Upper lobe of right lung (tissue), 1 donor: Measurements from ENCODE around the gene RGMA. TPM values are rescaled to one million over a fixed set of nuclear protein-coding genes. Genes with fewer than 3 reads are reported as not detected.

ENCODE experiments used
- ATAC-seq: fragments of 200-7000 bp; cut with Tn5 transposase; one replicate; pipeline ENCODE4 v1.9.1; 2020; ENCODE audit warnings: mild to moderate bottlenecking, moderate library complexity
- DNase-seq: peaks from one replicate; pipeline ENCODE4 v3.0.0-alpha.2; 2020
- H3K27ac ChIP-seq: fragments of 200-600 bp; one replicate; pipeline ENCODE4 v1.8.0; 2022
- H3K27me3 ChIP-seq: fragments of 200-600 bp; one replicate; pipeline ENCODE4 v1.8.0; 2022; ENCODE audit warnings: mild to moderate bottlenecking
- H3K36me3 ChIP-seq: fragments of 200-600 bp; one replicate; pipeline ENCODE4 v1.8.0; 2022
- H3K4me1 ChIP-seq: fragments of 200-600 bp; one replicate; pipeline ENCODE4 v1.8.0; 2022
- H3K4me3 ChIP-seq: fragments of 200-600 bp; one replicate; pipeline ENCODE4 v1.8.0; 2022; ENCODE audit warnings: mild to moderate bottlenecking
- H3K9me3 ChIP-seq: fragments of 200-600 bp; one replicate; pipeline ENCODE4 v1.8.0; 2022
- intact Hi-C: fragments of 100-400 bp; cut with DNase I; formaldehyde crosslinking; loops from one replicate; pipeline ENCODE4 v1.11.0; 2022
- total RNA-seq: library from RNA; stranded (reverse); fragmentation: NEBNext Ultra II Directional; extraction: Animal tissue kit (Norgen Biotek cat#: 25700); gene quantifications from one replicate; pipeline ENCODE4 v1.2.1, GENCODE V29; 2021
- TF ChIP-seq, protein P1 (sequence below): fragments of 200-600 bp; IDR thresholded peaks from one replicate; pipeline ENCODE4 v1.8.0; 2022; ENCODE audit warnings: antibody characterized with exemption
- donor health status: DM: no; HTN: yes; CAD: no; lungs with severe emphysema.

The RGMA gene
- total RNA-seq, 1 donor from 2014 or later: 4.1 TPM

DNA sequence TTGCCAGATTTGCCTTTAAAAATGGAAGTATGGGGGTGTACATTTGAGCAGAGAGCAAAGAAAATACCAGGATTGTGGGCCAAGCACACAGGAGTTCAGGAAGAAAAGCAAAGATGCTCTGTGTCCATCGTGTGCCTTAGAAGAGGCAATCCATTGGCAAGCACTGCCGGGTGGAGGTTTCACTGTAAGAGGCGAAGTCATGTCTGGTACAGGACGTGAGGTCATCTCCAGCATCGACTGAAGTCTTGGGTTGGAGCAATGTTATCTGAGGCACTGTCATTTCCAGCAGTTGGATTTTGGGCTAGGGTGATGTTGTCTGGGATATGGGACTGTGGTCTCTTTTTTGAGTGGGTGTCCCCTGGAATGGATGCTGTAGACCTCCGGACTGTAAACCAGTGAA lies 4.8 kb upstream of the RGMA start:
- Histone ChIP-seq H3K27ac (no peak overlapping the region), H3K27me3 (peaks cover 8% of the 10 kb centered on the region), H3K4me3 (no peak overlapping the region), H3K4me1 (no peaks in the 10 kb centered on the region), H3K36me3 (no peaks in the 10 kb centered on the region), H3K9me3 (no peaks in the 10 kb centered on the region)
- no peak for ATAC-seq
- intact Hi-C loops: no loop called here
- no peak for DNase-seq
- TF ChIP-seq, protein P1, sequence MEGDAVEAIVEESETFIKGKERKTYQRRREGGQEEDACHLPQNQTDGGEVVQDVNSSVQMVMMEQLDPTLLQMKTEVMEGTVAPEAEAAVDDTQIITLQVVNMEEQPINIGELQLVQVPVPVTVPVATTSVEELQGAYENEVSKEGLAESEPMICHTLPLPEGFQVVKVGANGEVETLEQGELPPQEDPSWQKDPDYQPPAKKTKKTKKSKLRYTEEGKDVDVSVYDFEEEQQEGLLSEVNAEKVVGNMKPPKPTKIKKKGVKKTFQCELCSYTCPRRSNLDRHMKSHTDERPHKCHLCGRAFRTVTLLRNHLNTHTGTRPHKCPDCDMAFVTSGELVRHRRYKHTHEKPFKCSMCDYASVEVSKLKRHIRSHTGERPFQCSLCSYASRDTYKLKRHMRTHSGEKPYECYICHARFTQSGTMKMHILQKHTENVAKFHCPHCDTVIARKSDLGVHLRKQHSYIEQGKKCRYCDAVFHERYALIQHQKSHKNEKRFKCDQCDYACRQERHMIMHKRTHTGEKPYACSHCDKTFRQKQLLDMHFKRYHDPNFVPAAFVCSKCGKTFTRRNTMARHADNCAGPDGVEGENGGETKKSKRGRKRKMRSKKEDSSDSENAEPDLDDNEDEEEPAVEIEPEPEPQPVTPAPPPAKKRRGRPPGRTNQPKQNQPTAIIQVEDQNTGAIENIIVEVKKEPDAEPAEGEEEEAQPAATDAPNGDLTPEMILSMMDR: no peak

DNA sequence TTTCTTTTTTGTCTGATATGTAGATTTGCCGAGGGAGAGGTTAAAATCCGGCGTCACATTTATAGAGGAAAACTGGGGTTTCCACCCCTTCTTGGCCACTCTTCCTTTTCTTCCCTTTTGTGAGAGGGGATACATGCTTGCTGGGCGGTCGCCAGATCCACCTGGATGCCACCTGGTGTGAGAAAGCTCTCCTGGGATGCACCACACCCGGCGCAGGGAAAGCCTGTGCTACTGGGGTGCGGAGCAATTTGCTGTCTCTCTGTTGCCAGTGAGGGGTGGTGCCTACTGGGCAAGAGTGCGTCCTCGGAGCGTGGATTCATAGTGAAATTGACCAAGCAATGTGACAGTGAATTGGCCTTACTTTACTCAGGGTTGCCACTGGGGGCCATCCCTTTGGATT lies 2.5 kb upstream of the RGMA start:
- DNase-seq (no peak), ATAC-seq (no peak)
- TF ChIP-seq, protein P1: no peak
- Histone ChIP-seq H3K4me3 (no peak overlapping the region), H3K9me3 (no peaks in the 10 kb centered on the region), H3K36me3 (no peaks in the 10 kb centered on the region), H3K27me3 (peaks cover 28% of the 10 kb centered on the region), H3K4me1 (peaks cover 7% of the 10 kb centered on the region), H3K27ac (no peak overlapping the region)
- intact Hi-C loops: no loop called here

DNA sequence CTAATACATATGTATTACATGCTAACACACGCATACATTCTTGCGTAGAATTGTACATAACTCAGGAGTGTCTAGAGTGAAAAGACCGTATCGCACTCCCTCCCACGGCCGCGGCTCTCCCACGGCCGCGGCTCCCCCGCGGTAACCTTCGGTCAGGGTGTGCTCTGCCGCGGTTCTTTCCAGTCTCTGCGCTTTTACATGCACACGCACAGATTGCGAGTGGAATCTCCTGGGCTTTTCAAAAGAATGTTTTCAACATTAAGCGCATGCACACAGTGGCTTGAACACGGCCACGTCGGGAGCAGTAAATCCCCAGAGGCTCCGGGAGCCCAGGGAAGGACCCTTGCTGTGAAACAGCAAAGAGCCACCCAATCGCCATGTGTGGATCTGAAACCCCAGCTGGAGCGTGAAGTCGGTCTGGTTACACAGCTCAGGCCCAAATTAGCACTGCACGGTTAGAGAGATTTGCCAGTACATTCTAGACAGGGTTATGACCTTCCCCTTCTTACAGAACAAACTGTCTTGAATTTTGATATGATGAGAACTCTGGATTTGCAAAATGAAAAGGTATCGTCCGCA lies 805 bp upstream of the RGMA start:
- Histone ChIP-seq H3K9me3 (no peaks in the 10 kb centered on the region), H3K27me3 (peaks cover 44% of the 10 kb centered on the region), H3K27ac (no peak overlapping the region), H3K36me3 (no peaks in the 10 kb centered on the region), H3K4me1 (peaks cover 7% of the 10 kb centered on the region), H3K4me3 (peak overlapping the region; percentile 23)
- TF ChIP-seq, protein P1: no peak
- DNase-seq: no peak
- no peak for ATAC-seq
- intact Hi-C loops: no loop called here

DNA sequence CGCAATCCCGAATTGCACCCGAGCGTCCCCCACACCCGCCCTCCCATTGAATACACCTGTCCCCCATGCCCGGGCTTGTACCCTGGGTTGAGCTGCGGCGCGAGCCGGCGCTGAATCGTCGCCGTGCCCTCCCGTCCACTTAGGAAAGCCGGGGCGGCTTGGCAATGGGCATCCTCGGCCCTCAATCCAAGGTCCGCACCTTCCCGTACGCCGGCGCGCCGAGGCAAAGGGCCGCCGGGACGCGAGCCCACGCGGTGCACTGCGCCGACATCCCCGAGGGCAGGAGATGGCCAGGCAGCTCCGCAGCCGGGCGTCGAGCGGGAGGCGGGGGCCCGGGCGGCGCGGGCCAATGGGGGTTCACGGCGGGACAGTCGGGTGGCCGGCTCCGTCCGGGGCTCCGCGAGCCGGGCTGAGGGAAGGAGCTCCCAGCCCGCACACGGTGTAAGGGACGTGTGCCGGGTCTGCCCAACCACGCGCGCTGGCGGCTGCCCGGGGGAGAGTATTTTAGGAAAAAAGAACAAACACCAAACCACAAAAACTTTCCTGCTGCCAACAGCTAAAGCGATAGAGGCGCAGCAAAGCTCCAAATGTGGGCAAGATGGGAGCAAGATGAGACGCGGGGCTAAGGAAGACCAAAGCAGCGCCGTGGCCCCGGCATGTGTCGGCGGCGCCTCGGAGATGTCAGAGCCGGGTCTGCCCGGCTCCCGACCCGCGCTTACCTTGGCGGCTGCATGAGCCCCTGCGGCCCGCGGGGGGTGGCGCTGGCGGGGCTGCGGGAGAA lies 621 bp downstream of the RGMA start:
- Histone ChIP-seq H3K9me3 (no peaks in the 10 kb centered on the region), H3K27me3 (peaks cover 46% of the 10 kb centered on the region), H3K4me1 (peaks cover 7% of the 10 kb centered on the region), H3K36me3 (no peaks in the 10 kb centered on the region), H3K27ac (no peak overlapping the region), H3K4me3 (peak overlapping the region; percentile 50)
- TF ChIP-seq, protein P1: no peak
- peak; percentile 70 for DNase-seq
- intact Hi-C loops: no loop called here
- ATAC-seq: peak; percentile 66

DNA sequence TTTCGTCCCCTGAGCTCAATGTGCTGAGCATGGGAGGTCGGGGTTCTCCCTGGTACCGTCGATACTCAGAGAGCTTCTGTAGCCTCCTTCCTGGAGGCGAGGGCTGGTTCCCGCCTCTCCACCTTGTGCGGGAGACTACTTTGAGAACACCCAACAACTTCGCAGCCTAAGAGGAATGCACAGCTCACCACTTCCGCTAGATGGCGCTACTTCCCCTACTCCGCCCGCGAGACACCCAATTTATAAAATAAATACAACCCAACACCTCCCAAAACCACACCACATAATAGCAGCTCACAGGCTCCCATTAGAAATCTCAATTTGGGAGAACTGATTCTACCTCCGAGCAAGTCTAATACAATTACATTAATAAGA lies 1.2 kb downstream of the RGMA start:
- ATAC-seq (peak; percentile 89), DNase-seq (peak; percentile 82)
- H3K9me3 ChIP-seq: no peaks in the 10 kb centered on the region
- H3K27ac ChIP-seq: no peak overlapping the region
- peaks cover 46% of the 10 kb centered on the region for H3K27me3 ChIP-seq
- H3K4me3 ChIP-seq: peak overlapping the region; percentile 50
- intact Hi-C loops: no loop called here
- TF ChIP-seq, protein P1: peak; percentile 86
- no peaks in the 10 kb centered on the region for H3K36me3 ChIP-seq
- peaks cover 7% of the 10 kb centered on the region for H3K4me1 ChIP-seq
